Embryonic facial prominence (tissue), 1 donor: ENCODE results near the gene VAPA.

Experiments
- DNase-seq: peaks from one replicate; pipeline ENCODE4 v3.0.0-alpha.2; 2016; ENCODE audit errors: extremely low spot score

VAPA gene

DNA sequence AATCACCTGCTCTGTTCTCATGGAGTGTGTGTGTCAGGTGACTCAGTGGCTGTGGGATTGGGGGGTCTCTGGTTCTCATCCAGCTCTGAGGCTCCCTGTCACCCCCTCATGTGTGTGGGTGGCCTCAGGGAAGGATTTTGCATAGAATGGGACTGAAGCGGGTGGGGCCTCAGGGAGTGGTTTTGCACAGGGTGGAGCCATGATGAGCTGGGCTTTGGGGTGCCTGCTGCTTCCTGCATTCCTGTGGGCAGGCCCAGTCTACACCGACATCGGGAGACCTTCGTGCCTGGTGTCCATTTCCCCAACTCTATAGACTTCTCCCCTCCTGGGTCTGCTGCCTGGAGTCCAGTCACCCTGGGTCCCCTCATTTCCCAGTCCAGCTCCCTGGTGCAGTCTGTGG, 59.7 kb downstream of the VAPA start:
- DNase-seq, result no peak

DNA sequence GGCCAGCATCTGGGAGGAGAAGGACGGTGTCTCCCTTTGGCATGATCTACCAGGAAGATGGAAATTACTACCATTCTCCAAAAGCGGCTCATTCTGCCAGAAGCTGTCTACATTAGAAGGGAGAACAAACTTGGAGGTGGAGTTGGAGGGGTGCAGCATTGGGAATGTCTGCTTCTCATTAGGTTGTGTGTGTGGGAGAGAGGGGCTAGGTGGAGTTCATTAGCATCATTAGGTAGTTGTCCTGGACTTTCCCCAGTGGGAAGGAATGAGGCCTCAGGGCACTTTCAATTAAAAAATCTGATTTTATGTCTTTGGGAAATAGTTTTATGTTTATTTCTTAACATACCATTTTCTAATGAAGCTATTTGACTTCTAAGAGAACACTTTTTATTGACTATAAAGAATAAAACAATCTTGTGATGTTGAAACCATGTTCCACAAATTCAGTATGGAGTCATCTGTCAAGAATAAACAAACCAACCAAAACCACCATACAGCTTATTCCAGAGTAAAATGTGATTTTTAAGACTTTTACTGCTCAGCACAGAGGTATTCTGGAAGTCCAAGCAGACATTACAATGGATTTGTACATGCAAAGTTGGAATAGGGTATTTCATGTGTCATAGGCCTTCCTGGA, 60.6 kb downstream of the VAPA start:
- DNase-seq, result no peak

DNA sequence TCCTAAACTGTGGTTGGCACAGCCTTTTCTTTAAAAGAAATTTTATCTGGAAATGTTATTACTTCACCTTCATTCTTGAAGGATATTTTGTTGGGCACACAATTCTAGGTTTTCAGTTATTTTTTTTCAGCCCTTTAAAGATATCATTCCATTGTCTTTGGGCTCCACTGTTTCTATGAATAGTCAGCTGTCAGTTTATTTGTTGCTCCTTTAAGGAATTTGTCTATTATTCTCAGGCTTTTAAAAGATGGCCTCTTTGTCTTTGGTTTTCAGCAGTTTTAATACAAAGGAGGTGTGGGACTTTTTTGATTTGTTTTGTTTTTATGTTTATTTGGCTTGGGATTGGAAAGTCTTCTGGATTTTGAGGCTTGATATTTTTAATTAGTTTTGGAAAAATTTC, 61.8 kb downstream of the VAPA start:
- no peak for DNase-seq

DNA sequence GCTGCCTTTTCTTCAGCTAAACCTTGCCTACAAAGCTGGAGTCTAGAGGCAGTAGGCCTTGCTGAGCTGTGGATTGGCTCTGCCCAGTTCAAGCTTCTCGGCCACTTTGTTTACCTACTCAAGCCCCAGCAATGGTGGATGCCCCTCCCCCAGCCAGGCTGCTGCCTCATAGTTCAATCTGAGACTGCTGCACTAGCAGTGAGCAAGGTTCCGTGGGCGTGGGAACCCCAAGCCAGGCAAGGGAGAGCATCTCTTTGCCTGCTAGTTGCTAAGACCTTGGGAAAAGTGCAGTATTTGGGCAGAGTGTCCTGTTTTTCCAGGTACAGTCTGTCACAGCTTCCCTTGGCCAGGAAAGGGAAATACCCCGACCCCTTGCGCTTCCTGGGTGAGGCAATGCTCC, 68.9 kb downstream of the VAPA start:
- DNase-seq, result no peak

DNA sequence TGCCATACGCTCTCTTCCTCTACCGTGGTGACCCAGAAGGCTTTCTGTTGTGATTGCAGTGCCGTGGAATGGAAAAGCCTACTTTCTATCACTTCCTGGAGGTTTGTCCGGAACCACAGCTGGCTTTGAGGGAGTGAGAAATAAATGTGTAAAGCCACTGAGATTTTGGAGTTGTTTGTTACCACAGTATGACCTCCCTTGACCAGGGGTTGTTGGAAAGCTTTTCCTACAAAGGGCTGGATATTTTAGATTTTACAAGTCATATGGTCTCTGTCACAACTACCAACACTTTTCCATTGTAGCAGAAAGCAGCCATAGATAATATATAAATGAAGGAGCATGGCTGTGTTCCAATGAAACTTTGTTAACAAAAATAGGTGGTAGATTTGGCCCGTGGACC, 70.3 kb downstream of the VAPA start:
- no peak for DNase-seq

DNA sequence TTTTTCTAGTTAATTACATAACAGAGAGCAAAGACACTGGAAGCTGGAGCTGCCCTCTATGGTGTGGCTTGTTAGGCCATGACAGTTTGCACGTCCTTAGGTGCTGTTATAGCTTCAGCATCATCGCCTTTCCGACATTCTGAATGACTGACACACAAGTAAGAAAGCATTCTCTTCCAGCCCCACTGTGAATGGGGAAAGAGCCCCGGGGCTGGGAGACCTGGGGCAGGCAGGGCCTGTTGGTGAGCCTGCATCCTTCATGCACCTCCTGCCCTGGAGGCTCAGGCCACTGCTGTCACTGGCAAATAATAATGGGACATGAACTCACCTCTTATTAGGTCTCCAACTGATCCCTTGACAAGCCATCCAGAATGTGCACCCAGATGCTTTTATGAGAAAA, 71.8 kb downstream of the VAPA start:
- no peak for DNase-seq

DNA sequence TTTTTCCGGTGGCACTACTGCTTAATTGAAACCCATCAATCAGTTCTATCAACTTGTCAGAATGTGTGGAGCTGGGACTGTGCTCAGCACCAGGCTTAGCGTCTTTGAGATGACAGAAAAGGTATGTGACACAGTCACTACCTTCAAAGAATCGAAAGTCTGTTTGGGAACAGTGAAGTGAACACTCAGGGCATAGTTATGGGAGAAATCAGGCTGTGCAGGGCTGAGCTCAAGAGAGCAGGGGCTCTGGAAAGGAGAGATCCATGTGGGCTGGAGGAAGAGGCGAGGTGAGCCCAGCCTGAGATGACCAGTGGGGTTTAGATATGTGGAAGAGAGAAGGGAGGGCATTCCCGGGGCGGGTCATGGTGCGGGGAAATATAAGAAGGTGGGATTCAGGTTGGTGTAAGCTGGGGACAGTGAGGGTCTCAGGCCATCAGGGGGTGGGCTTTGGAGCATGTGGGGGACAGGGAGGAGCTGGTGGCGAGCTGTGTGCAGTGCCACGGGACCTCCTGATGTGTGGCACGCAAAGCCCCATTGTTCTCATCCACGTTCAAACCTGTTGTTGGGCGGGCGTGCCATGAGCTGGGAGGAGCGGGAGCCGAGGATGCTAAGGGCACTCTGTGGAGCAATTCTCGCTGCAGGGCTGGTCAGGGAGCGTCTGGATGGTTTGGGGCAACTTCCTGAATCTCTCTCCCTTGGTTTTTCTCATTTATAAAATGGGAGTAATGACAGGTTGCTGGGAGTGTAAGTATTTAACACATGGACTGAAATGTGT, 72.5 kb downstream of the VAPA start:
- DNase-seq, result no peak

DNA sequence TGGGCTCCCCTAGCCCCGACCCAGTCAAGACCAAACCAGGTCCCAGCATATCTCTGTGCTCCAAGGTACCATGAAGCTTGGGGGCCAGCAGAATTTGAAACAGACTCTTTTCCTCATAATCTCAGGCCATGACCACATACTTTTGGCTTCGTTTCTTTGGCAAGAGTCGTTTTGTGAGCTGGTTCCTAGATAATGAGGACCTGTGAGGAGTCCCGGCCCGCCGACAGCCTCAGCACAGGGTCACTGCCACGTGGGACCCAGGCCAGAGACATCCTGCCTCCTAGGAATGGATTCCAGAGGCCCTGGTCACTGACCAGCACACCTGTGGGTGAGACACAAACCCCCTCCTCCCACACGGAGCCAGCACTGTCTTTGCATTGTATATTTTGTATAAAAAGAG, 73.5 kb downstream of the VAPA start:
- no peak for DNase-seq

DNA sequence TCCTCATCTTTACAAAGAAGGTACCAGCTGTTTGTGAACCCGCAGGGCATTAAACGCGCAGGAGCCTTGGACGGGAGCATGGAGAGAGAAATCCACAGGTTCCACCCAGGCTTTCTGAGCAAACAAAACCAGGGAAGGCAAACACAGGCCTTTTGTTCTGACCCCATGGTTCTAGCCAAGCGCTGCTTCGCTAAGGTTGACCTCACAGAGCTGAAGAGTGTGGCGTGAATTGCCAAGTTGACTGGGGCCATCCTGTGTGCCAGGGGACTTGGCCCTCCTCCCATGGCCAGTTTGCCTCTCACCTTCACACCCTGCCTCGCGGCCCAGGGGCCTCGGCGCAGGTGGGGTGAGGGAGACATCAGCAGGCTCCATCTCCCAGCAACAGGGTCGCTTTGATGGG, 74.1 kb downstream of the VAPA start:
- no peak for DNase-seq

DNA sequence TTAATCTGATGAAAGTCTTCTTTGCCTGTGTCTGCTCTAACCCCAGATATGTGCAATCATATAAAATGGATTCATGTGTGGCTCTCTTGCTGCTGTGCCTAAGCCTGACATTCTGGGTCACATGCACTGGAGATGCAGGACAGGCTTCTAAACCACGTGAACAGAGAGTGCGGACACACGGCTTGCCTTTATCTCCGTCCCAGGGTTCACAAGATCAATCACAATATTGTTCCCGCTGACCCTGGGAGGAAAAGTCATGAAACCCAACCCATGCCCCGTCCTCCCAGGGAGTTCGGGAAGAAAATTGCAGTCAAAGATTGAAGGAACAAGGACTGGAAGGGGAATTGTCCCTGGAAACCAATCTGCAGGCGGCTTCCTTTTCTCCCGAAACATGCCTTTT, 74.8 kb downstream of the VAPA start:
- DNase-seq, result no peak

DNA sequence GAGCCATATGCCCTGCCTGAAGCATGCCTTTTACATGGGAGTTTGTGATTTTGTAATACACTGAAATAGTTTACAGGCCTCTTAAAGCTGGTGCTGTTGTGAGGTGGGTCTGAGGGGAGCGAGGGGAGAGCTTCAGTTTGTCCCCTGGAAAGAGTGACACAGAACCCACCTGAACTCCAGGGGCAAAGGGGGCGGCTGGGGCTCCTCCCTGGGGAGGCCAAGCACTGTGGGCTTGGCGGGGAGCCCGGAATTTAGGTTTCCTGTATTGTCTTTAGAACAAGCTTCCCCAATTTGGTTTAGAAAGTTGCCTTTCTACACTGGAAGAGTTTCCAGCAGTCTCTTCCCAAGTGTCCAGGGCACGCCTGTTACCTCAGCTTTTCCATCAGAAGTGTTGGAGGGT, 75.7 kb downstream of the VAPA start:
- no peak for DNase-seq

DNA sequence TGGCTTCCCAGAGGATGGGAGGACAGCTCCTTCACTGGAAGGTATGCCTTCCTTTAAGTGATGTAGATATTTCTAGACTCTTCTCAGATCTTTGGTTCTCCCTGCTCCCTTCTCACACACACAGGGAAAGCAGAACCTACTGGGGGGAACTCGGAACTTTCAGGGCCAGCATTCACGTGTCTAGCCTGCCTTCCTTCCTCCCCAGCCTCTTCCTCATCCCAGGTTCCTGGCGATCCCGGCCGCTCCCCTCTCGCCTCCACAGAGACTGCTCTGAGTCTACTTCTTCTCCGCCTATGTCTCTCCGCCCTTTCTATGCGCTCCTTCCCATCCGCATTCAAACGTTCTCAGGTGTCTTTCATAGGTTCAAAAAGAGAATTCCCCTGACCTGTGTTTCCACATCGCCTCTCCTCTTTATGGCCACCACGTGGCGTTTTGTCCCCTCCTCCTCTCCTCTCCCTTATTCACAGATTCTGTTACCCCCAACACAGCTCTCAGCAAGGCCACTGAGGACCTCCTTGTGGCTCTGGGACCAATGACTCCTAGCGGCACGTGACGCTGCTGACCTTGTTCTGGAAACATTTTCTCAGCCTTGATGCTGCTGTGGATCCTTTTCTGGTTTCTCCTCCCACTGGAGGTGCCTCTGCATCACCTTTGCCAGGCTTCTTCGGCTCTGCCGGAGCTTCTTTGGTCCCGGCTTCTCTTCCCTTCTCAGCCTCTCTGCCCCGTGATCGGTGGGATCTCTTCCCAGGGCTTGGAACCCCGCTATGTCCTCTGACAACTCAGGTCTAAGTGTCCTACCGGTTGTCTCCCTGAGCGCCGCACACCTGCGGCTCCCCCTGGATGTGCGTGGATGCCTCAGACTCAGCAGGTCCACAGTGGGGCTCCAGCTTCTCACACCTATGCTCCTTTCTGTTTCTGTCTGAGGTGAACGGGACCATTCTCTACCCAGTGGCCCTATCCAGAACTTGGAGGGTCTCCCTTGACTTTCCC, 77.5 kb downstream of the VAPA start:
- DNase-seq, result no peak

DNA sequence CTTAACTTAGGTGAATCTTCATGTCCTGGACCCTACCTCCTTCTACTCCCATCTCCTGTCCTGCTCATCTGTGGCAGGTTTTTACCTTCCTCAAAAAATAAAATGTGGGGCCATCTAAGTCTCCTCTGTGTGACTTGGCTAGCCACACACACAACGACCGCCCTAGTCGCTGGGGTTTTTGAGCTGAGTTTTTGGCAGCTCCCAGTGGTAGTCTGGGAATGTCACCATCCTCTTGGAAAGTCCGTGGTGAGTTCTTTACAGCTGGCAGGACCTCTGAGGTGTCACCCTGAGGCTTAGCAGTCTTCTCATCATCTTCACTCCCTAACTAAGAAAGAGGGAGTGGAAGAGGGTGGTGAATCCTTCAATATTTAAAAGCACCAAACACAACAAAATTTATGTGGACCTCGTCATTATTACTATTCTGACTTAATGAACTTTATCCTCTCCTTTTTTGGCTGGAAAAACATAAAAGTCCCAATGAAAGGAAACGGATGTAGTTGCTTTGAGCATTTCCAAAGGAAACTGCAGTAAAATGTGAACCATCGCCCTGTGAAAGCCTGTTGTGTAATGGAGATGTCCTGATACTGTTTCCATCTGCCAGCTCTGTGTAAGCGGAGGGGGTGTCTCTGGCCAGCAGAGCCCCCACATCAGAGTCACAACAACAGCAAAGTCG, 78.6 kb downstream of the VAPA start:
- DNase-seq, result no peak

DNA sequence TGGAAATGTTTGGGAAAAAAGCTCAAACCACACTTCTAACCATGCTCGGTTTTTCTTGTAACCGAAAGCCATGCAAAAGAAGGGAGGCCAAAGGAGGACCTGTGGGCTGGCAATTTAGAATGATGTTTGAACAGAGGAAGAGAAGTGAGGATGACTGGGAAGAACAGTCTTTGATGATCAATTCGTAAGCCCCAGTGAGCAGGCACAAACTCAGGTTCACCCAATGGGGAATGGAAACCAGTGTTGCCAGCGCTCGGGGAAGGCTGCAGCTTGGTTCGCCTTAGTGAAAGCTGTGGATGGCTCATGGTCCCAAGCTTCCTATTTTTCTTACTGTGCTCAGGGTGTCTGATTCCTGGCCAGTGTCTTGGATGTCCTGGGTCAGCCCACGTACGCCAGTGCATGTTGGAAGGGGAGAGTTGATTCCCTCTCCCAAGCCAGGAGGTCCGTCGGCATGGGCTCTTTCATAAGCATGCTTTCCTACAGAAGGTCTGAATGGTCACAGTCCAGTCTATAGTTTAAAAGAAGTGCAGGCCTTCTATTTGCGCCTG, 79.2 kb downstream of the VAPA start:
- DNase-seq, result no peak

DNA sequence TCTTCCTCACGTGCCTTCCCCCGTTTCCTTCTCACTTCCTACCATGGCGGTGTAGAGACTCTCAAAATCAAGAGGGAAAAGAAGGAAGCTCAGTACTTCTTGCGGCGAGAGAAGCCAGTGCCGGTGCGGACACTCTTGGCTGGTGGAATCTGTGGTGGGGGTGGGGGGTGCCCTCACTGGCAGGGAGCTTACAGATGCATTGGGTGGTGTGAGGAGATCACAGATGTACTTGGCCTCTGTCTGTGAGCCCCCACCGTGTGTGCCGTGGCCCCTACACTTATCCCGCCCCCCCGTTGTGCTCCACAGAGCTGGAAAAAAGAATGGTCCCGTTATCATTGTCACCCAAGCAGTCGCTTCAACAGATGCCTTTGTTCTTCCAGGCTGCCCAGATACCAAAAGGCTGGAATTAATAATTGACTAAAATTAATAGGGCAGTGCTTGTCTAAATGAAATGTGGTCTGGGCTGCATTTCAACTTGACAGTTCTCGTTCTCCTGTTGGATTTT, 79.8 kb downstream of the VAPA start:
- DNase-seq, result no peak

DNA sequence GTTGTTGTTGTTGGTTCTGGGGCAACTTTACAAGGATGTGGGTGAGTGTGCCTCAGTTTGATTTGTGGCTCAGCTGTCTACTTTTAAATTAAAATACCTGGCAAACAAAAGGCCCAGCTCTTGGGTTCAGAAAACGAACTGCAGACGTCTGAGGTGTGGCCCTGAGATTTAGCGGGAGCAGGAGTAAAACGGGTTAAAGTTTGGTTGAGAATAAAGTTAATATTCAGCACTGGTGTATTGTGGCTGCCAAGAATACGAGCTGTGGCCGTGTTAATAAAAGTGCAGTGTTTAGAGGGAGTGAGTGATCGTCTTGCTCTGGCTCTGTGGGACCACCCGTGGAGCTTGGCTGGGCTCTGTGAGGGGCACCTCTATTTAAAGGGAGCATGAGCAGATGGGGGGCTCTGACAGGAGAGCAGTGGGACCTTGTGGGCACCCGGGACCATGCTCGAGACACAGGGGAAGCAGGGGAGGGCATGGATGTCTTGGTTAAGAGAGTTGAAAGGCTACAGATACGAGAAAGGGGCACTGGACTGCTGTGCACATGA, 80.3 kb downstream of the VAPA start:
- DNase-seq, result no peak

DNA sequence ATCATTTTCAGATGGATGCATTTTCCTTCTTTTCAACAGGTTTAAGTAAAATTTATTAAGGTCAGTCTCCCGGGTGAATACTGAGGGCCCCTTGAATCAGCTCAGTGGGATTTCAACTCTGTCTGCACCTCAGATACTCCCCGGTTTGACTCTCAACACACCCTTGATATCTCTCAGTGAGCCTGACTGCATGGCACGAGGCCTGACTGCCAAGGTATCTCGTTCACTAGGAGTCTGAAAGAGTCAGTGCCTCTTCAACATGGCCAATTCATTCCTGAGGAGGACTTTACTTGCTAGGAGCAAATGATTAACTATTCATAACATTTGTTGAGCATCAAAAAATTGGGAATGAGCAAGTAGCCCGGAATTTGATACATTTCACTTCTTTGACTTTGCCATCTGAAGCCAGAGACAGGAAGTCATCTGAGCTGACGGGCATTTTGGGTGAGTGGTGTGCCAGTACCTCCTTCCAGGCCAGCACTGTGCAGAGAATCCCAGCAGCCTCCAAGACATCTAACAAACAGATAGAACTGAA, 81.0 kb downstream of the VAPA start:
- no peak for DNase-seq

DNA sequence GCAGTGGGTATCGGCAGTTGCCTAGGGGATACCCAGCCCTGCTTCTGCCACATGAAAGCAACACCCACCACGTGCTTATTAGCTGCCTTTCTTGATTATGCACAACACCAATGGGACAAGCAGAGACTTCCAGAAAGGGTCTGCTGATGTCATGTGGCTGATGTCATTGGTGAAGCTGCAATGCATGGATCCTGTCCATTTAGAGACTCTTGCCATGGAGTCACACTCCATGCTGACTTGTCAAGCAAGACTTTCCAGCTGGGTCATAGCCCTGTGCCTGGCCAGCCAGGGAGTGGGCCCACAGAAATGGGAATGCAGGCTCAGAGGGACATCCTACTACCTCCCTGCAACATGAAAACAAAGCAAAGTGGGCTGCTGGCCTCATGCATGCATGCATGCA, 81.8 kb downstream of the VAPA start:
- no peak for DNase-seq

DNA sequence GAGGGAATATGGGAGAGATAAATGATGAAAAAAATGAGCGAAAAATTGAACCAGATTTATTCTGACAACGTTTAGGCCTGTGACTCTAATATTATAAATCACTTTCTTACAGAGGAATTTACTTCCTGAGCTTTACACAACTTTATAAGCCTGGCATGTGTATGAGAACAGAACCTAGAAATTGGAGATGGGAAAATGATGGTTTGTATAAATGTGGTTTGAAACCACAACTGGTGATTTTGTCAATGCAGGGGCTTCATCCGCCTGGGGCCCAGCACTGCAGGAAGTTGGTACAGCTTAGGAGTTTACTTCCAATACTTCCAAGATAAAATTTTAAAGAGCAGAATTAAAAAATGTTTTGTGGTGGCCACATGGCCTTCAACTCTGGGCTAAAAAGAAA, 82.3 kb downstream of the VAPA start:
- no peak for DNase-seq

DNA sequence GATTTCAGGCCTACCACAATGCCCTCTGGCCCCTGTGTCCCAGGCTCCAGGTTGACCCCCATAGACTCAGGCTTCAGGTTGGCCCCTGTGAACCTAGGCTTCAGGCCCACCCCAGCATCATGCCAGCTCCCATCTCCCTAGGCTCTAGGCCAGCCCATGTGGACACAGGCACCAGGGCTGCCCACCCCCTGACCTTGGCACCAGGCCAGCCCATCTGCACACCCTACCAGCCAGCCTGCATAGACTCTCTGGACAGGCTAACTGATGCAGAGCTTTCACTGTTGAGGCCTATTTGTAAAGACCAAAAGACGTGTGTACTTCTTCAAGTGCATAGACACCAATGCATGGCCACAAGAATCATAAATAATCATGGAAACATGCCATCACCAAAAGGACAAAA, 83.9 kb downstream of the VAPA start:
- DNase-seq, result no peak

DNA sequence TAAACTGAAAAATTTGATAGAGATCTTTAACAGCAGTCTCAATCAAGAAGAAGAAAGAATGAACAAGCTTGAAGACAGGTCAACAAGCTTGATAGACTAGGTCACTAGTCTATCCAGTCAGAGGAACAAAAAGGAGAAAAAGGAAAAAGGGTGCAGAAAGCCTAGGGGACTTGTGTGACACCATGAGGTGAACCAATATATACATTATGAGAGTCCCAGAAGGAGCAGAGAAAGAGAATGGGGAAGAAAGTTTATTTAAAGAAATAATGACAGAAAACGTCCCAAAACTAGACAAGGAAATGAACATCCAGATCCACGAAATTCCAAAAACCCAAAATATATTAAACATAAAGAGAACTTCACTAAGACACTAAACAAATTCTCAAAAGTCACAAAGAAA, 84.5 kb downstream of the VAPA start:
- DNase-seq, result no peak
